Progenitor cell of endocrine pancreas (in vitro differentiated cells): ENCODE measurements around the gene EGFL8. TPM values are rescaled to one million over a fixed set of nuclear protein-coding genes. Genes with fewer than 3 reads are reported as not detected.

Experiments
- DNase-seq: peaks from one replicate; pipeline ENCODE4 v3.0.0; 2021; ENCODE audit warnings: low spot score; ENCODE audit not compliant: unreplicated experiment
- H3K27ac Mint-ChIP-seq: 2 replicates; pipeline ENCODE4 v1.8.0; 2021; ENCODE audit warnings: mild to moderate bottlenecking, moderate library complexity, mixed read lengths
- H3K27me3 Mint-ChIP-seq: 2 replicates; pipeline ENCODE4 v1.8.0; 2021; ENCODE audit warnings: mixed read lengths
- H3K36me3 Mint-ChIP-seq: 2 replicates; pipeline ENCODE4 v1.8.0; 2022; ENCODE audit warnings: mixed read lengths; ENCODE audit not compliant: insufficient read depth
- H3K4me1 Mint-ChIP-seq: 2 replicates; pipeline ENCODE4 v1.8.0; 2021; ENCODE audit warnings: low read depth, mixed read lengths
- H3K4me3 Mint-ChIP-seq: 2 replicates; pipeline ENCODE4 v1.8.0; 2021; ENCODE audit warnings: low read depth, mild to moderate bottlenecking, moderate library complexity, mixed read lengths
- H3K9me3 Mint-ChIP-seq: 2 replicates; pipeline ENCODE4 v1.8.0; 2021; ENCODE audit warnings: low read depth, mixed read lengths
- CTCF ChIP-seq: fragments of 200-600 bp; sonication (generic); IDR thresholded peaks from one replicate; pipeline ENCODE4 v1.5.0; 2021; ENCODE audit warnings: antibody characterized with exemption, mild to moderate bottlenecking; ENCODE audit not compliant: unreplicated experiment
- long read RNA-seq: library from polyadenylated mRNA; unstranded; transcript quantifications from one replicate; pipeline ENCODE4 v2.0.0, GENCODE V29; 2020
- total RNA-seq: library from RNA; stranded (reverse); gene quantifications from 2 replicates; pipeline ENCODE4 v1.2.1, GENCODE V29; 2021

The EGFL8 gene
- total RNA-seq: 68.3 and 83.1 TPM in 2 replicates
- long read RNA-seq, partial matches to known transcripts: 0 of 2 reads
- long read RNA-seq, other reads (novel, unspliced or antisense): 0 of 2 reads

- H3K4me3 Mint-ChIP-seq: no peak within 1 kb of the TSS
Measured at GRCh38 chr6:32164295-32164694, at the start of gene EGFL8. TSS of gene EGFL8 (plus strand) at chr6:32164595. CDS start at chr6:32166166, 1,571 bp downstream.

GRCh38 chr6:32114796-32115195 lies 49.6 kb upstream of the EGFL8 start:
- Mint-ChIP-seq H3K4me3 (no peak overlapping the region), H3K27me3 (peaks cover 2% of the 10 kb centered on the region), H3K4me1 (peaks cover 9% of the 10 kb centered on the region), H3K36me3 (peaks cover 19% of the 10 kb centered on the region), H3K9me3 (no peaks in the 10 kb centered on the region), H3K27ac (no peak overlapping the region)
- no peak for TF ChIP-seq CTCF
- no peak for DNase-seq

More at GRCh38 chr6:32164295-32164694, at the start of gene EGFL8:
- no peak for TF ChIP-seq CTCF
- Mint-ChIP-seq H3K27me3 (no peaks in the 10 kb centered on the region), H3K36me3 (peaks cover 28% of the 10 kb centered on the region), H3K4me1 (peaks cover 28% of the 10 kb centered on the region), H3K27ac (peak within 1 kb of the TSS; percentile 74), H3K9me3 (no peaks in the 10 kb centered on the region)
- no peak for DNase-seq

GRCh38 chr6:32115623-32116022 lies 48.8 kb upstream of the EGFL8 start:
- Mint-ChIP-seq H3K36me3 (peaks cover 20% of the 10 kb centered on the region), H3K4me1 (peaks cover 9% of the 10 kb centered on the region), H3K27ac (no peak overlapping the region), H3K9me3 (no peaks in the 10 kb centered on the region), H3K4me3 (no peak overlapping the region), H3K27me3 (no peaks in the 10 kb centered on the region)
- TF ChIP-seq CTCF: no peak
- DNase-seq: no peak

- no peak overlapping the region for H3K4me3 Mint-ChIP-seq
- peaks cover 9% of the 10 kb centered on the region for H3K4me1 Mint-ChIP-seq
- H3K27me3 Mint-ChIP-seq: no peaks in the 10 kb centered on the region
- TF ChIP-seq CTCF: peak; percentile 45
- H3K36me3 Mint-ChIP-seq: peaks cover 26% of the 10 kb centered on the region
- H3K27ac Mint-ChIP-seq: no peak overlapping the region
- no peaks in the 10 kb centered on the region for H3K9me3 Mint-ChIP-seq
- no peak for DNase-seq
Measured at GRCh38 chr6:32116674-32117073, 47.7 kb upstream of the EGFL8 start.

- no peak overlapping the region for H3K27ac Mint-ChIP-seq
- H3K9me3 Mint-ChIP-seq: no peaks in the 10 kb centered on the region
- H3K4me1 Mint-ChIP-seq: peaks cover 9% of the 10 kb centered on the region
- no peaks in the 10 kb centered on the region for H3K27me3 Mint-ChIP-seq
- no peak overlapping the region for H3K4me3 Mint-ChIP-seq
- TF ChIP-seq CTCF: no peak
- H3K36me3 Mint-ChIP-seq: peaks cover 29% of the 10 kb centered on the region
- DNase-seq: no peak
Measured at GRCh38 chr6:32117461-32117860, 46.9 kb upstream of the EGFL8 start.
